M059J (cell line): ENCODE data around the gene PAM16. TPM values are rescaled to one million over a fixed set of nuclear protein-coding genes. Genes with fewer than 3 reads are reported as not detected.
A peak's percentile ranks its signal among the peaks of the same experiment; 100 is the strongest.
"Not testable (repeated sequence)": the region's sequence is repeated elsewhere in the genome, so short reads cannot be mapped to it uniquely, and the experiment has no call there.

ENCODE experiments used
- DNase-seq: peaks from one replicate; pipeline ENCODE4 v3.0.0-alpha.2; 2012; ENCODE audit warnings: low read depth
- total RNA-seq: library from RNA; depleted of rRNA; stranded (reverse); fragments of >200 nt; shearing (Covaris generic); gene quantifications from 2 replicates; pipeline ENCODE4 v1.2.3, GENCODE V29; 2014

The PAM16 gene
- total RNA-seq, 1 experiment from 2014 or later = 38.6 TPM

- no peak for DNase-seq
Observed at GRCh38 chr16:4353675-4354074, 2.6 kb upstream of the PAM16 start.

- DNase-seq = no peak
Observed at GRCh38 chr16:4352843-4353242, 1.7 kb upstream of the PAM16 start.

GRCh38 chr16:4351880-4352279 is 759 bp upstream of the PAM16 start:
- DNase-seq = peak; percentile 48

- no peak for DNase-seq
Observed at GRCh38 chr16:4350365-4350786, 745 bp downstream of the PAM16 start.

- no peak for DNase-seq
Observed at GRCh38 chr16:4349332-4349731, 1.8 kb downstream of the PAM16 start.

GRCh38 chr16:4347765-4348509 is 3.2 kb downstream of the PAM16 start:
- peak; percentile 19 for DNase-seq

GRCh38 chr16:4347010-4347409 is 4.1 kb downstream of the PAM16 start:
- no peak for DNase-seq

- no peak for DNase-seq
Observed at GRCh38 chr16:4345836-4346781, 5.0 kb downstream of the PAM16 start.

GRCh38 chr16:4344983-4345835 is 5.9 kb downstream of the PAM16 start:
- DNase-seq = no peak

GRCh38 chr16:4344300-4344982 is 6.7 kb downstream of the PAM16 start:
- not testable (repeated sequence) for DNase-seq

GRCh38 chr16:4342866-4343744 is 8.0 kb downstream of the PAM16 start:
- DNase-seq = no peak

GRCh38 chr16:4341250-4341649 is 9.9 kb downstream of the PAM16 start:
- no peak for DNase-seq

- no peak for DNase-seq
Observed at GRCh38 chr16:4340443-4340842, 10.7 kb downstream of the PAM16 start.

GRCh38 chr16:4339909-4340308 is 11.2 kb downstream of the PAM16 start:
- DNase-seq = no peak

GRCh38 chr16:4339455-4339854 is 11.7 kb downstream of the PAM16 start:
- no peak for DNase-seq

- no peak for DNase-seq
Observed at GRCh38 chr16:4338712-4339299, 12.3 kb downstream of the PAM16 start.

GRCh38 chr16:4338125-4338582 is 13.0 kb downstream of the PAM16 start:
- no peak for DNase-seq

GRCh38 chr16:4337540-4338088 is 13.5 kb downstream of the PAM16 start:
- no peak for DNase-seq
